Calu3 (cell line): ENCODE measurements around the gene CEP68. TPM values are rescaled to one million over a fixed set of nuclear protein-coding genes. Genes with fewer than 3 reads are reported as not detected.
A peak's percentile ranks its signal among the peaks of the same experiment; 100 is the strongest.

Experiments
- BruUV-seq: library from RNA; stranded (reverse); fragments of 400-500 nt; replicated peaks from 2 replicates; lab custom pipeline; 2021; lab: Mats Ljungman, UMichigan
- CTCF ChIA-PET: fragments of 300-600 bp; sonication (Branson Sonifier 250); formaldehyde crosslinking; loops from one replicate; lab custom pipeline; 2022; ENCODE audit warnings: antibody characterized with exemption; lab: Charles Lee
- DNase-seq: peaks from one replicate; pipeline ENCODE4 v3.0.0; 2022
- H3K27ac Mint-ChIP-seq: one replicate; pipeline ENCODE4 v1.8.0; 2022; ENCODE audit warnings: mixed read lengths; ENCODE audit not compliant: unreplicated experiment
- H3K27me3 Mint-ChIP-seq: one replicate; pipeline ENCODE4 v1.8.0; 2022; ENCODE audit warnings: mixed read lengths; ENCODE audit not compliant: unreplicated experiment
- H3K36me3 Mint-ChIP-seq: one replicate; pipeline ENCODE4 v1.8.0; 2022; ENCODE audit warnings: mild to moderate bottlenecking, moderate library complexity, mixed read lengths; ENCODE audit not compliant: insufficient read depth, unreplicated experiment
- H3K4me1 Mint-ChIP-seq: one replicate; pipeline ENCODE4 v1.8.0; 2022; ENCODE audit warnings: mild to moderate bottlenecking, low read depth, mixed read lengths; ENCODE audit not compliant: unreplicated experiment
- H3K4me3 Mint-ChIP-seq: one replicate; pipeline ENCODE4 v1.8.0; 2022; ENCODE audit warnings: mild to moderate bottlenecking, low read depth, moderate library complexity, mixed read lengths; ENCODE audit not compliant: unreplicated experiment
- H3K9me3 Mint-ChIP-seq: one replicate; pipeline ENCODE4 v1.8.0; 2022; ENCODE audit warnings: low read depth, mixed read lengths; ENCODE audit not compliant: unreplicated experiment
- CTCF ChIP-seq: fragments of 200-600 bp; IDR thresholded peaks from one replicate; pipeline ENCODE4 v1.8.0; 2022; ENCODE audit warnings: antibody characterized with exemption; ENCODE audit not compliant: unreplicated experiment
- intact Hi-C: fragments of 100-400 bp; cut with micrococcal nuclease; formaldehyde crosslinking; loops from one replicate; pipeline ENCODE4 v1.10.0; 2022; ENCODE audit not compliant: unreplicated experiment
- total RNA-seq: library from RNA; stranded (reverse); gene quantifications from 2 replicates; pipeline ENCODE4 v1.2.3, GENCODE V29; 2022

The CEP68 gene
- total RNA-seq, 1 experiment from 2014 or later = 9.6 TPM

GRCh38 chr2:65044097-65044735 lies 12.0 kb upstream of the CEP68 start:
- no peak for TF ChIP-seq CTCF
- Mint-ChIP-seq H3K27ac (no peak overlapping the region), H3K36me3 (no peaks in the 10 kb centered on the region), H3K9me3 (peaks cover 5% of the 10 kb centered on the region), H3K4me1 (peaks cover 7% of the 10 kb centered on the region), H3K27me3 (no peaks in the 10 kb centered on the region), H3K4me3 (no peak overlapping the region)
- intact Hi-C loops = loop anchor here (5.0 kb wide), 1 partner anchor 528 kb away; no protein-coding TSS in a partner anchor
- CTCF ChIA-PET = no interaction called here
- no TSS peak for BruUV-seq
- DNase-seq = no peak

GRCh38 chr2:65045651-65046050 lies 10.6 kb upstream of the CEP68 start:
- DNase-seq = no peak
- Mint-ChIP-seq H3K36me3 (no peaks in the 10 kb centered on the region), H3K9me3 (peaks cover 5% of the 10 kb centered on the region), H3K27me3 (no peaks in the 10 kb centered on the region), H3K4me3 (no peak overlapping the region), H3K27ac (no peak overlapping the region), H3K4me1 (peaks cover 1% of the 10 kb centered on the region)
- intact Hi-C loops = no loop called here
- CTCF ChIA-PET = interaction anchor here (0.8 kb wide), 1 partner anchor 114 kb away, joined by 5 read pairs; no protein-coding TSS in a partner anchor
- BruUV-seq = no TSS peak
- no peak for TF ChIP-seq CTCF

GRCh38 chr2:65046633-65047407 lies 9.4 kb upstream of the CEP68 start:
- no peak for TF ChIP-seq CTCF
- intact Hi-C loops = no loop called here
- no peaks in the 10 kb centered on the region for H3K4me1 Mint-ChIP-seq
- H3K36me3 Mint-ChIP-seq = no peaks in the 10 kb centered on the region
- H3K27ac Mint-ChIP-seq = peak overlapping the region; percentile 16
- no peak for DNase-seq
- H3K27me3 Mint-ChIP-seq = no peaks in the 10 kb centered on the region
- BruUV-seq = no TSS peak
- peaks cover 5% of the 10 kb centered on the region for H3K9me3 Mint-ChIP-seq
- CTCF ChIA-PET = interaction anchor here (0.7 to 1.7 kb wide), 2 partner anchors 9 to 808 kb away, joined by 4 to 5 read pairs; partner anchors contain the start of gene CEP68
- H3K4me3 Mint-ChIP-seq = no peak overlapping the region

- intact Hi-C loops = no loop called here
- BruUV-seq = no TSS peak
- CTCF ChIA-PET = no interaction called here
- H3K27me3 Mint-ChIP-seq = no peaks in the 10 kb centered on the region
- H3K4me3 Mint-ChIP-seq = no peak overlapping the region
- no peak for DNase-seq
- H3K27ac Mint-ChIP-seq = no peak overlapping the region
- H3K9me3 Mint-ChIP-seq = peaks cover 4% of the 10 kb centered on the region
- no peaks in the 10 kb centered on the region for H3K4me1 Mint-ChIP-seq
- no peaks in the 10 kb centered on the region for H3K36me3 Mint-ChIP-seq
- TF ChIP-seq CTCF = no peak
These were observed 7.1 kb upstream of the CEP68 start for GRCh38 chr2:65049010-65049639.
